Endothelial cell of umbilical vein (primary cell): ENCODE data around the gene FRA10AC1.

ENCODE experiments used
- EZH2 ChIP-seq: IDR thresholded peaks from 2 replicates; pipeline ENCODE4 v1.6.1; 2012; ENCODE audit warnings: borderline replicate concordance, low read depth, mild to moderate bottlenecking, moderate library complexity, low read length, inconsistent platforms; ENCODE audit not compliant: severe bottlenecking
- FOS ChIP-seq: IDR thresholded peaks from 2 replicates; pipeline ENCODE4 v1.6.1; 2011; ENCODE audit warnings: mild to moderate bottlenecking, low read length, moderate library complexity, borderline replicate concordance; ENCODE audit not compliant: insufficient read depth
- JUN ChIP-seq: IDR thresholded peaks from 2 replicates; pipeline ENCODE4 v1.6.1; 2011; ENCODE audit warnings: borderline replicate concordance, low read depth; ENCODE audit not compliant: insufficient read length, insufficient read depth
- MYC ChIP-seq: IDR thresholded peaks from one replicate; pipeline ENCODE4 v1.6.1; 2011; ENCODE audit warnings: mild to moderate bottlenecking, low read depth, low read length
- POLR2A ChIP-seq: IDR thresholded peaks from 2 replicates; pipeline ENCODE4 v1.6.1; 2012; ENCODE audit warnings: low read depth, mild to moderate bottlenecking, control low read depth, low read length
- POLR2AphosphoS5 ChIP-seq: IDR thresholded peaks from 2 replicates; pipeline ENCODE4 v1.6.1; 2012; ENCODE audit warnings: low read depth, mild to moderate bottlenecking, control low read depth, low read length, moderate library complexity; ENCODE audit not compliant: insufficient read depth
- TF ChIP-seq, protein P1 (sequence below): IDR thresholded peaks from 2 replicates; pipeline ENCODE4 v1.6.1; 2011; ENCODE audit not compliant: insufficient read depth, insufficient read length
- TF ChIP-seq, protein P2 (sequence below), 2 donors: IDR thresholded peaks; 1 replicate in 1 of 2; 2 replicates in 1 of 2; pipeline ENCODE4 v1.5.1; 2011; ENCODE audit warnings: low read length in 2 of 2, mild to moderate bottlenecking in 2 of 2, moderate library complexity in 2 of 2, control low read depth in 1 of 2, inconsistent platforms in 1 of 2, low read depth in 1 of 2; ENCODE audit not compliant: insufficient read depth in 1 of 2; ENCODE audit errors: extremely low read depth in 1 of 2

DNA sequence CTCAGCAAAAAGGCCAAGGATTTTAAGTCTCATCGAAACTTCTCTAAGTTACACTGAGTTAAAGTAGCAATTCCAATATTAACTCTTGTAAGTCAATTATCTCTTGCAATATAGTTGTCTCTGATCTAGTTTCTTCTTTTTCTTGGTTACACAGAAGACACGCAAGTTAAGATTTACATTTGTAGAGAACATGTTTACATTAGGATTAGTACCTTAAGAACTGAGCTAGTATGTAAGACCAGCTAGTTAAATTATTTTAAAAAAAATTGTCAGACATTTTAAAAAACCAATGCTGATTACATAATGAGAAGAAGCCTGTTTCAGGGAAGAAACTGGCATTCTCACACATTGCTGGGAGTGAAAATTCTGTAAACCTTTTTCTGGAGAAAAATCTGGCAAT lies 31.4 kb downstream of the FRA10AC1 start:
- TF ChIP-seq POLR2A (no peak), JUN (no peak), POLR2AphosphoS5 (no peak), MYC (no peak), EZH2 (no peak), FOS (no peak)
- TF ChIP-seq, protein P1, sequence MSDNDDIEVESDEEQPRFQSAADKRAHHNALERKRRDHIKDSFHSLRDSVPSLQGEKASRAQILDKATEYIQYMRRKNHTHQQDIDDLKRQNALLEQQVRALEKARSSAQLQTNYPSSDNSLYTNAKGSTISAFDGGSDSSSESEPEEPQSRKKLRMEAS = no peak
- TF ChIP-seq, protein P2, sequence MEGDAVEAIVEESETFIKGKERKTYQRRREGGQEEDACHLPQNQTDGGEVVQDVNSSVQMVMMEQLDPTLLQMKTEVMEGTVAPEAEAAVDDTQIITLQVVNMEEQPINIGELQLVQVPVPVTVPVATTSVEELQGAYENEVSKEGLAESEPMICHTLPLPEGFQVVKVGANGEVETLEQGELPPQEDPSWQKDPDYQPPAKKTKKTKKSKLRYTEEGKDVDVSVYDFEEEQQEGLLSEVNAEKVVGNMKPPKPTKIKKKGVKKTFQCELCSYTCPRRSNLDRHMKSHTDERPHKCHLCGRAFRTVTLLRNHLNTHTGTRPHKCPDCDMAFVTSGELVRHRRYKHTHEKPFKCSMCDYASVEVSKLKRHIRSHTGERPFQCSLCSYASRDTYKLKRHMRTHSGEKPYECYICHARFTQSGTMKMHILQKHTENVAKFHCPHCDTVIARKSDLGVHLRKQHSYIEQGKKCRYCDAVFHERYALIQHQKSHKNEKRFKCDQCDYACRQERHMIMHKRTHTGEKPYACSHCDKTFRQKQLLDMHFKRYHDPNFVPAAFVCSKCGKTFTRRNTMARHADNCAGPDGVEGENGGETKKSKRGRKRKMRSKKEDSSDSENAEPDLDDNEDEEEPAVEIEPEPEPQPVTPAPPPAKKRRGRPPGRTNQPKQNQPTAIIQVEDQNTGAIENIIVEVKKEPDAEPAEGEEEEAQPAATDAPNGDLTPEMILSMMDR (IDR thresholded peaks at IDR 0.05; ENCODE audit: extremely low read depth in 1 of 2, insufficient read depth in 1 of 2, low read depth in 1 of 2, low read length in 2 of 2) = no peak
